B cell (primary cell): ENCODE measurements around the gene TIAM1.

ENCODE experiments used
- EZH2 ChIP-seq: IDR thresholded peaks from 2 replicates; pipeline ENCODE4 v1.6.1; 2012; ENCODE audit warnings: borderline replicate concordance, low read depth, mild to moderate bottlenecking, moderate library complexity, low read length; ENCODE audit not compliant: insufficient read depth, poor library complexity, severe bottlenecking
- TF ChIP-seq, protein P1 (sequence below): fragments of 200-600 bp; IDR thresholded peaks from one replicate; pipeline ENCODE4 v1.8.0; 2022; ENCODE audit warnings: antibody characterized with exemption, mild to moderate bottlenecking

GRCh38 chr21:31368361-31368760 lies 24.3 kb upstream of the TIAM1 start:
- TF ChIP-seq, protein P1, sequence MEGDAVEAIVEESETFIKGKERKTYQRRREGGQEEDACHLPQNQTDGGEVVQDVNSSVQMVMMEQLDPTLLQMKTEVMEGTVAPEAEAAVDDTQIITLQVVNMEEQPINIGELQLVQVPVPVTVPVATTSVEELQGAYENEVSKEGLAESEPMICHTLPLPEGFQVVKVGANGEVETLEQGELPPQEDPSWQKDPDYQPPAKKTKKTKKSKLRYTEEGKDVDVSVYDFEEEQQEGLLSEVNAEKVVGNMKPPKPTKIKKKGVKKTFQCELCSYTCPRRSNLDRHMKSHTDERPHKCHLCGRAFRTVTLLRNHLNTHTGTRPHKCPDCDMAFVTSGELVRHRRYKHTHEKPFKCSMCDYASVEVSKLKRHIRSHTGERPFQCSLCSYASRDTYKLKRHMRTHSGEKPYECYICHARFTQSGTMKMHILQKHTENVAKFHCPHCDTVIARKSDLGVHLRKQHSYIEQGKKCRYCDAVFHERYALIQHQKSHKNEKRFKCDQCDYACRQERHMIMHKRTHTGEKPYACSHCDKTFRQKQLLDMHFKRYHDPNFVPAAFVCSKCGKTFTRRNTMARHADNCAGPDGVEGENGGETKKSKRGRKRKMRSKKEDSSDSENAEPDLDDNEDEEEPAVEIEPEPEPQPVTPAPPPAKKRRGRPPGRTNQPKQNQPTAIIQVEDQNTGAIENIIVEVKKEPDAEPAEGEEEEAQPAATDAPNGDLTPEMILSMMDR = no peak
- TF ChIP-seq EZH2 = no peak
